Measurements from ENCODE around the gene FAM72B.
"Not testable (repeated sequence)": the region's sequence is repeated elsewhere in the genome, so short reads cannot be mapped to it uniquely, and the experiment has no call there.

The FAM72B gene

GRCh38 chr1:121184290-121185127, at the start of gene FAM72B, which contains the start of gene SRGAP2C:
Gene FAM72B (minus strand): TSS chr1:121184340. CDS start chr1:121183489, 851 bp downstream.
Gene SRGAP2C (plus strand): TSS chr1:121184975. CDS start chr1:121187447, 2,472 bp downstream.
- DNase-seq (ENCODE audit: low spot score): peak; percentile 77

GRCh38 chr1:121232445-121233125, 48.4 kb upstream of the FAM72B start:
- DNase-seq (ENCODE audit: low spot score): not testable (repeated sequence)

GRCh38 chr1:121230636-121231035, 46.5 kb upstream of the FAM72B start:
- not testable (repeated sequence) for DNase-seq (ENCODE audit: low spot score)

- DNase-seq (ENCODE audit: low spot score): not testable (repeated sequence)
These were observed 43.6 kb upstream of the FAM72B start for GRCh38 chr1:121227544-121228330.

GRCh38 chr1:121226925-121227324, 42.8 kb upstream of the FAM72B start:
- DNase-seq (ENCODE audit: low spot score): not testable (repeated sequence)

- DNase-seq (ENCODE audit: low spot score): not testable (repeated sequence)
These were observed 42.3 kb upstream of the FAM72B start for GRCh38 chr1:121226295-121226904.

- DNase-seq (ENCODE audit: low spot score): not testable (repeated sequence)
These were observed 40.6 kb upstream of the FAM72B start for GRCh38 chr1:121224714-121225113.

- DNase-seq (ENCODE audit: low spot score): not testable (repeated sequence)
These were observed 37.6 kb upstream of the FAM72B start for GRCh38 chr1:121221770-121222169.

GRCh38 chr1:121216676-121217075, 32.5 kb upstream of the FAM72B start:
- not testable (repeated sequence) for DNase-seq (ENCODE audit: low spot score)

GRCh38 chr1:121215699-121216417, 31.7 kb upstream of the FAM72B start:
- not testable (repeated sequence) for DNase-seq (ENCODE audit: low spot score)

- not testable (repeated sequence) for DNase-seq (ENCODE audit: low spot score)
These were observed 30.5 kb upstream of the FAM72B start for GRCh38 chr1:121214544-121215156.

GRCh38 chr1:121213491-121213890, 29.4 kb upstream of the FAM72B start:
- DNase-seq (ENCODE audit: low spot score): not testable (repeated sequence)

- DNase-seq (ENCODE audit: low spot score): not testable (repeated sequence)
These were observed 26.6 kb upstream of the FAM72B start for GRCh38 chr1:121210778-121211177.

GRCh38 chr1:121208375-121208774, 24.2 kb upstream of the FAM72B start:
- DNase-seq (ENCODE audit: low spot score): not testable (repeated sequence)

GRCh38 chr1:121207328-121207727, 23.2 kb upstream of the FAM72B start:
- not testable (repeated sequence) for DNase-seq (ENCODE audit: low spot score)

GRCh38 chr1:121205786-121206711, 21.9 kb upstream of the FAM72B start:
- DNase-seq (ENCODE audit: low spot score): not testable (repeated sequence)

GRCh38 chr1:121202986-121203385, 18.8 kb upstream of the FAM72B start:
- DNase-seq (ENCODE audit: low spot score): not testable (repeated sequence)

GRCh38 chr1:121200985-121201981, 17.1 kb upstream of the FAM72B start:
- not testable (repeated sequence) for DNase-seq (ENCODE audit: low spot score)
